Loucy (cell line): ENCODE measurements around the gene SLC16A4.

Experiments used
- EZH2phosphoT487 ChIP-seq: fragments of 200-600 bp; IDR thresholded peaks from 2 replicates; pipeline ENCODE4 v1.6.1; 2018; ENCODE audit warnings: antibody characterized with exemption, mild to moderate bottlenecking, moderate library complexity, borderline replicate concordance
- TF ChIP-seq, protein P1 (sequence below): fragments of 200-600 bp; sonication (generic); conservative IDR thresholded peaks from 2 replicates; pipeline ENCODE4 v1.5.1; 2014; ENCODE audit warnings: mild to moderate bottlenecking, antibody characterized with exemption, low read length

DNA sequence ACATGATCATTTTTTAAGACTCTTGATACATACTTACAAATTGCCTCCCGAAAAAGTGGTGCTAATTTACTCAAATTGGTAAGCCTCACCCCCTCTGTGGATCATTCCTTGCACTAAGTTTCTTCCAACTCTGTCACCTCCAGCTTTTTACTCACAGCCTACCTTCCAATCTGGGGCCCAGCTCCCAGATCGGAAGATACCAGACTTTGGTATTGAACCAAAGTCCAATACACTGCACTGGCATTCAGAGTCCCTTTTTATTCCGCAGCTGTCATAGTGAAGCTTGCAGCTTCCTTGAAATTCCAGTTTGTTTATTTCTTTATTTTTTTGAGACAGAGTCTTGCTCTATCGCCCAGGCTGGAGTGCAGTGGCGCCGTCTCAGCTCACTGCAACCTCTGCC is 18.5 kb upstream of the SLC16A4 start:
- TF ChIP-seq, protein P1, sequence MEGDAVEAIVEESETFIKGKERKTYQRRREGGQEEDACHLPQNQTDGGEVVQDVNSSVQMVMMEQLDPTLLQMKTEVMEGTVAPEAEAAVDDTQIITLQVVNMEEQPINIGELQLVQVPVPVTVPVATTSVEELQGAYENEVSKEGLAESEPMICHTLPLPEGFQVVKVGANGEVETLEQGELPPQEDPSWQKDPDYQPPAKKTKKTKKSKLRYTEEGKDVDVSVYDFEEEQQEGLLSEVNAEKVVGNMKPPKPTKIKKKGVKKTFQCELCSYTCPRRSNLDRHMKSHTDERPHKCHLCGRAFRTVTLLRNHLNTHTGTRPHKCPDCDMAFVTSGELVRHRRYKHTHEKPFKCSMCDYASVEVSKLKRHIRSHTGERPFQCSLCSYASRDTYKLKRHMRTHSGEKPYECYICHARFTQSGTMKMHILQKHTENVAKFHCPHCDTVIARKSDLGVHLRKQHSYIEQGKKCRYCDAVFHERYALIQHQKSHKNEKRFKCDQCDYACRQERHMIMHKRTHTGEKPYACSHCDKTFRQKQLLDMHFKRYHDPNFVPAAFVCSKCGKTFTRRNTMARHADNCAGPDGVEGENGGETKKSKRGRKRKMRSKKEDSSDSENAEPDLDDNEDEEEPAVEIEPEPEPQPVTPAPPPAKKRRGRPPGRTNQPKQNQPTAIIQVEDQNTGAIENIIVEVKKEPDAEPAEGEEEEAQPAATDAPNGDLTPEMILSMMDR = no peak
- TF ChIP-seq EZH2phosphoT487 = no peak
